K562 (cell line): ENCODE results near the gene PDLIM4. TPM values are rescaled to one million over a fixed set of nuclear protein-coding genes. Genes with fewer than 3 reads are reported as not detected.

Experiments used
- ATAC-seq: fragments of 200-7000 bp; cut with Tn5 transposase; 3 replicates; pipeline ENCODE4 v1.9.1; 2020; ENCODE audit warnings: moderate library complexity
- BruUV-seq: library from RNA; stranded (reverse); fragments of 400-500 nt; replicated peaks from 2 replicates; lab custom pipeline; 2021; lab: Mats Ljungman, UMichigan
- CTCF ChIA-PET: fragments of 300-600 bp; formaldehyde crosslinking; extraction: SDS; loops from one replicate; lab custom pipeline; 2021; ENCODE audit warnings: low intra/inter-chr PET ratio; lab: Yijun Ruan, JAX
- POLR2A ChIA-PET: fragments of 300-600, 350-650 bp; sonication (Branson Sonifier 250); formaldehyde crosslinking; extraction: SDS; loops from one replicate; lab custom pipeline; 2021; ENCODE audit warnings: antibody characterized with exemption, inconsistent platforms; lab: Yijun Ruan, JAX
- DNase-seq, 4 experiments: peaks; one replicate each; pipeline versions ENCODE4 v3.0.0 to v3.0.0-alpha.2; 2011 to 2018; ENCODE audit warnings: low spot score in 3 of 4, mixed read lengths in 3 of 4; ENCODE audit errors: extremely low read depth in 1 of 4
- FAIRE-seq: peaks from 2 replicates; lab custom pipeline; 2011; peaks lifted over from hg19 to GRCh38; lab: Jason Lieb, UNC
- H2AFZ ChIP-seq: 2 replicates; pipeline ENCODE4 v1.6.0; 2011; ENCODE audit warnings: low read depth, low read length, control low read depth, inconsistent platforms
- H3K27ac ChIP-seq: fragments of 200-600 bp; 3 replicates; pipeline ENCODE4 v1.8.0; 2011; ENCODE audit warnings: low read depth, mild to moderate bottlenecking, control low read depth, inconsistent platforms, low read length, moderate library complexity, mixed read lengths; ENCODE audit errors: extremely low read depth
- H3K27me3 ChIP-seq, 2 experiments: fragments of 300-600 bp in 1 of 2; 2 replicates in 1 of 2; 3 replicates in 1 of 2; pipeline versions ENCODE4 v1.6.0 to v1.8.0; 2011; ENCODE audit warnings: inconsistent platforms in 2 of 2, low read length in 2 of 2, mild to moderate bottlenecking in 1 of 2, mixed read lengths in 1 of 2, moderate library complexity in 1 of 2; ENCODE audit not compliant: control insufficient read depth in 2 of 2, insufficient read depth in 2 of 2
- H3K36me3 ChIP-seq: fragments of 300-600 bp; 3 replicates; pipeline ENCODE4 v1.8.0; 2011; ENCODE audit warnings: mild to moderate bottlenecking, low read length, inconsistent platforms; ENCODE audit not compliant: control insufficient read depth, insufficient read depth
- H3K4me1 ChIP-seq, 2 experiments: fragments of 200-600 bp in 1 of 2; replicated peaks in 1 of 2; 2 replicates in 1 of 2; 3 replicates in 1 of 2; pipeline versions ENCODE4 v1.5.1 to v1.8.0; 2011; ENCODE audit warnings: inconsistent platforms in 2 of 2, low read length in 2 of 2, mild to moderate bottlenecking in 1 of 2, mixed read lengths in 1 of 2, moderate library complexity in 1 of 2; ENCODE audit not compliant: control insufficient read depth in 2 of 2, insufficient read depth in 2 of 2
- H3K4me2 ChIP-seq: 2 replicates; pipeline ENCODE4 v1.6.1; 2011; ENCODE audit warnings: low read length, control low read depth, inconsistent platforms, mixed read lengths; ENCODE audit not compliant: insufficient read depth
- H3K4me3 ChIP-seq: fragments of 200-600 bp; sonication (generic), shearing (Covaris generic); 2 replicates; pipeline ENCODE4 v1.5.1; 2016; ENCODE audit warnings: control low read depth, inconsistent platforms
- H3K79me2 ChIP-seq: fragments of 200-600 bp; 3 replicates; pipeline ENCODE4 v1.8.0; 2011; ENCODE audit warnings: low read length, inconsistent platforms; ENCODE audit not compliant: control insufficient read depth, insufficient read depth
- H3K9ac ChIP-seq, 2 experiments: 2 replicates each; pipeline versions ENCODE4 v1.6.0 to v1.6.1; 2011; ENCODE audit warnings: low read depth in 2 of 2, low read length in 2 of 2, control low read depth in 1 of 2, inconsistent platforms in 1 of 2, mild to moderate bottlenecking in 1 of 2, mixed read lengths in 1 of 2; ENCODE audit not compliant: insufficient read depth in 1 of 2
- H3K9me1 ChIP-seq: one replicate; pipeline ENCODE4 v1.6.0; 2011; ENCODE audit warnings: inconsistent platforms, mild to moderate bottlenecking, low read length, moderate library complexity; ENCODE audit not compliant: control insufficient read depth, insufficient read depth
- H3K9me3 ChIP-seq: replicated peaks from 2 replicates; pipeline ENCODE4 v1.5.1; 2011; ENCODE audit warnings: low read depth, low read length, inconsistent platforms; ENCODE audit not compliant: control insufficient read depth, insufficient read depth
- H4K20me1 ChIP-seq: replicated peaks from 2 replicates; pipeline ENCODE4 v1.6.1; 2011; ENCODE audit warnings: low read length, inconsistent platforms, mixed read lengths; ENCODE audit not compliant: control insufficient read depth, insufficient read depth
- HMBOX1 ChIP-seq: sonication (generic); IDR thresholded peaks from 2 replicates; pipeline ENCODE4 v1.6.1; 2016
- NR2C1 ChIP-seq, 2 experiments: fragments of 450-650 bp; IDR thresholded peaks; 2 replicates each; pipeline ENCODE4 v1.6.1; 2017; ENCODE audit warnings: mild to moderate bottlenecking in 2 of 2, antibody characterized with exemption in 1 of 2, inconsistent platforms in 1 of 2, missing compliant biosample characterization in 1 of 2, missing genetic modification characterization in 1 of 2
- RERE ChIP-seq: sonication (generic); formaldehyde crosslinking; IDR thresholded peaks from 2 replicates; pipeline ENCODE4 v1.8.0; 2023; ENCODE audit warnings: missing genetic modification reagents, mild to moderate bottlenecking, borderline replicate concordance
- SNIP1 ChIP-seq: fragments of 450-650 bp; IDR thresholded peaks from 2 replicates; pipeline ENCODE4 v1.7.1; 2017; ENCODE audit warnings: low read depth, mild to moderate bottlenecking
- SP2 ChIP-seq: IDR thresholded peaks from 2 replicates; pipeline ENCODE4 v1.6.1; 2011; ENCODE audit warnings: mild to moderate bottlenecking, low read depth, low read length, moderate library complexity; ENCODE audit not compliant: poor library complexity, severe bottlenecking; ENCODE audit errors: extremely low read depth
- ZBTB9 ChIP-seq: fragments of 450-650 bp; formaldehyde crosslinking; IDR thresholded peaks from 2 replicates; pipeline ENCODE4 v1.4.0; 2020; ENCODE audit warnings: mild to moderate bottlenecking, moderate library complexity
- ZNF311 ChIP-seq: fragments of 250-450 bp; sonication (Bioruptor Pico); IDR thresholded peaks from 2 replicates; pipeline ENCODE4 v1.4.0; 2020; ENCODE audit warnings: mild to moderate bottlenecking, moderate library complexity
- WGBS: fragments of 100-300 bp; shearing (Covaris generic); methylation state at CpG from one replicate; pipeline ENCODE4 v1.1.6; 2016; ENCODE audit warnings: low coverage, mixed read lengths; ENCODE audit not compliant: insufficient coverage; ENCODE audit errors: missing lambda C conversion rate; 5-methylcytosine and 5-hydroxymethylcytosine counted together
- in situ Hi-C: fragments of 300-500 bp; cut with MboI; formaldehyde crosslinking; loops from 4 replicates; pipeline ENCODE4 v1.15.0; 2018; ENCODE audit warnings: inconsistent platforms, mixed read lengths
- intact Hi-C: fragments of 100-400 bp; cut with micrococcal nuclease; formaldehyde crosslinking; loops from 2 replicates; pipeline ENCODE4 v1.14.2; 2022
- polyA plus RNA-seq, 8 experiments: library from polyadenylated mRNA; depleted of rRNA in 4 of 8; stranded (reverse) in 5 of 8; unstranded in 3 of 8; fragments of >200 nt; fragmentation: Nextera tagmentation in 2 of 8; fragmentation: Illumina TruSeq in 1 of 8; extraction: Ambion mirVana in 2 of 8; extraction: Trizol in 1 of 8; gene quantifications; 2 replicates each; pipeline versions ENCODE4 v1.2.1 to v1.2.3, GENCODE V29; 2011 to 2014; ENCODE audit warnings: inconsistent platforms in 1 of 8, missing spikeins in 1 of 8
- total RNA-seq, 7 experiments: library from RNA; depleted of rRNA in 6 of 7; stranded (reverse); fragments of >200 nt in 6 of 7; fragmentation: Illumina TruSeq in 2 of 7; extraction: Trizol in 2 of 7; gene quantifications; 2 replicates each; pipeline versions ENCODE4 v1.2.1 to v1.2.3, GENCODE V29; 2011 to 2021; ENCODE audit warnings: low replicate concordance in 1 of 7

PDLIM4 gene
- total and polyA plus RNA-seq, 9 of the 15 experiments (the other 6 are each of a cell fraction or from before 2014, with no cell fraction given), result 0.28 to 32.8 (median 13.1) TPM

GRCh38 chr5:132238169-132238744 lies 19.2 kb upstream of the PDLIM4 start (continued):
- TF ChIP-seq SNIP1, result no peak
- no peak for TF ChIP-seq ZNF311 (CRISPR knock-in tag)
- no peak for TF ChIP-seq ZBTB9 (CRISPR knock-in tag)
- TF ChIP-seq NR2C1 (IDR thresholded peaks at IDR 0.05), result no peak
- TF ChIP-seq NR2C1 (tag; IDR thresholded peaks at IDR 0.05), result no peak

GRCh38 chr5:132238901-132239500 lies 18.5 kb upstream of the PDLIM4 start:
- no peak overlapping the region for H3K4me3 ChIP-seq
- no TSS peak for BruUV-seq
- no peak for DNase-seq
- H3K9me1 ChIP-seq, result no peaks in the 10 kb centered on the region
- no peaks in the 10 kb centered on the region for H3K9me3 ChIP-seq
- no peak overlapping the region for H2AFZ ChIP-seq
- no peak overlapping the region for H3K27ac ChIP-seq
- H3K4me1 ChIP-seq, result no peaks in the 10 kb centered on the region; a peak in 2 of 5 replicates
- no peaks in the 10 kb centered on the region for H3K36me3 ChIP-seq
- FAIRE-seq, result no peak
- in situ Hi-C loops (no loop called here), intact Hi-C loops (loop anchor here (1.0 to 5.0 kb wide), 6 partner anchors 21 to 262 kb away; no protein-coding TSS in a partner anchor)
- POLR2A ChIA-PET, result interaction anchor here (1.1 to 1.4 kb wide), 2 partner anchors 11 to 130 kb away, joined by 4 to 17 read pairs; partner anchors contain the start of genes P4HA2 and SLC22A5
- WGBS, result 14% methylated on average over 1 of the region's 1 CpG
- no peaks in the 10 kb centered on the region for H4K20me1 ChIP-seq
- H3K79me2 ChIP-seq, result no peaks in the 10 kb centered on the region
- no peaks in the 10 kb centered on the region for H3K27me3 ChIP-seq
- H3K4me2 ChIP-seq, result no peak overlapping the region
- CTCF ChIA-PET, result interaction anchor here (1.0 to 3.4 kb wide), 2 partner anchors 59 to 77 kb away, joined by 3 to 11 read pairs; no protein-coding TSS in a partner anchor
- H3K9ac ChIP-seq, result no peak overlapping the region
- ATAC-seq, result no peak
- no peak for TF ChIP-seq HMBOX1
- TF ChIP-seq SP2, result no peak
- no peak for TF ChIP-seq RERE (CRISPR knock-in tag)
